ENCODE results near the gene TMEM87A. TPM values are rescaled to one million over a fixed set of nuclear protein-coding genes. Genes with fewer than 3 reads are reported as not detected.

The TMEM87A gene
- total and polyA plus RNA-seq, 11 donors: 9.3 to 30.8 (median 19.9) TPM

- no peak for DNase-seq
- H3K36me3 ChIP-seq: peaks cover 3 to 71% (median 62%) of the 10 kb centered on the region in 9 donors
- H3K27me3 ChIP-seq: no peaks in the 10 kb centered on the region
- TF ChIP-seq POLR2A (IDR thresholded peaks at IDR 0.05): no peak
- TF ChIP-seq CTCF (IDR thresholded peaks at IDR 0.05): no peak
- ATAC-seq: peak in 1 of 4 donors; percentile 41
- intact Hi-C loops (cut with DNase I): loop anchor here in 4 of 10 donors (10.0 kb wide), 4 partner anchors 106 to 216 kb away; partner anchors contain the start of genes SNAP23 (in 1 of the 4) and ZNF106 (in 1 of the 4)
- H3K4me3 ChIP-seq: no peak overlapping the region
- no peaks in the 10 kb centered on the region for H3K9me3 ChIP-seq
- 56 to 64% (median 62%) methylated on average over 3 of the region's 3 CpGs for WGBS, 4 donors
- H3K4me1 ChIP-seq: peaks cover 5 to 32% (median 20%) of the 10 kb centered on the region in 12 donors
- peak overlapping the region in 1 of 12 donors; percentile 19 for H3K27ac ChIP-seq
Observed at GRCh38 chr15:42279234-42279723, 6.0 kb upstream of the TMEM87A start.

- ATAC-seq (no peak), DNase-seq (no peak)
- WGBS, 4 donors: 97 to 100% (median 99%) methylated on average over 2 of the region's 2 CpGs
- Histone ChIP-seq H3K4me1 (peaks cover 11 to 40% (median 28%) of the 10 kb centered on the region in 12 donors), H3K27me3 (no peaks in the 10 kb centered on the region), H3K27ac (peak overlapping the region in 2 of 12 donors; percentile 98 to 99), H3K9me3 (no peaks in the 10 kb centered on the region), H3K4me3 (no peak overlapping the region), H3K36me3 (peaks cover 3 to 45% (median 40%) of the 10 kb centered on the region in 9 donors)
- TF ChIP-seq POLR2A (IDR thresholded peaks at IDR 0.05) (no peak), CTCF (IDR thresholded peaks at IDR 0.05) (no peak)
- intact Hi-C loops (cut with DNase I): loop anchor here in 4 of 10 donors (10.0 kb wide), 4 partner anchors 108 to 218 kb away; partner anchors contain the start of genes SNAP23 (in 1 of the 4) and ZNF106 (in 1 of the 4)
Observed at GRCh38 chr15:42276762-42277161, 3.5 kb upstream of the TMEM87A start.

- DNase-seq: no peak
- ATAC-seq: no peak
- WGBS, 4 donors: 43 to 59% (median 53%) methylated on average over 4 of the region's 4 CpGs
- intact Hi-C loops (cut with DNase I): loop anchor here in 4 of 10 donors (10.0 kb wide), 4 partner anchors 109 to 219 kb away; partner anchors contain the start of genes SNAP23 (in 1 of the 4) and ZNF106 (in 1 of the 4)
- peaks cover 2 to 45% (median 34%) of the 10 kb centered on the region in 9 donors for H3K36me3 ChIP-seq
- no peaks in the 10 kb centered on the region for H3K9me3 ChIP-seq
- no peaks in the 10 kb centered on the region for H3K27me3 ChIP-seq
- TF ChIP-seq POLR2A (IDR thresholded peaks at IDR 0.05) (no peak), CTCF (IDR thresholded peaks at IDR 0.05) (no peak)
- peak overlapping the region in 11 of 12 donors; percentile 91 to 99 (median 96) for H3K27ac ChIP-seq
- H3K4me1 ChIP-seq: peaks cover 11 to 49% (median 34%) of the 10 kb centered on the region in 12 donors
- peak overlapping the region in 9 of 12 donors; percentile 63 to 84 (median 68) for H3K4me3 ChIP-seq
Observed at GRCh38 chr15:42275780-42276391, 2.7 kb upstream of the TMEM87A start.

- H3K4me3 ChIP-seq: peak overlapping the region; percentile 61 to 84 (median 68)
- H3K9me3 ChIP-seq: no peaks in the 10 kb centered on the region
- H3K27ac ChIP-seq: peak overlapping the region; percentile 90 to 99 (median 96)
- no peaks in the 10 kb centered on the region for H3K27me3 ChIP-seq
- WGBS, 4 donors: 47 to 67% (median 56%) methylated on average over 6 of the region's 6 CpGs
- peaks cover 11 to 55% (median 37%) of the 10 kb centered on the region in 12 donors for H3K4me1 ChIP-seq
- no peak for ATAC-seq
- no peak for TF ChIP-seq CTCF (IDR thresholded peaks at IDR 0.05)
- TF ChIP-seq POLR2A (IDR thresholded peaks at IDR 0.05): no peak
- peaks cover 0 to 32% (median 22%) of the 10 kb centered on the region in 9 donors for H3K36me3 ChIP-seq
- peak in 2 of 5 donors; percentile 9 to 18 for DNase-seq
- intact Hi-C loops (cut with DNase I): loop anchor here in 6 of 10 donors (5.0 to 10.0 kb wide), 8 partner anchors 110 to 648 kb away; partner anchors contain the start of genes SNAP23 (in 1 of the 6), STARD9 (in 1 of the 6), TTBK2 (in 1 of the 6) and ZNF106 (in 1 of the 6)
Observed at GRCh38 chr15:42274702-42274989, 1.4 kb upstream of the TMEM87A start.

Measured in heart left ventricle (tissue), 16 donors.